Sigmoid colon (tissue), 7 donors: ENCODE data around the gene HDGFL2. TPM values are rescaled to one million over a fixed set of nuclear protein-coding genes. Genes with fewer than 3 reads are reported as not detected.
A peak's percentile ranks its signal among the peaks of the same experiment; 100 is the strongest.

Source experiments
- DNase-seq: peaks from one replicate; pipeline ENCODE4 v3.0.0-alpha.2; 2019
- H3K27ac ChIP-seq, 4 donors: fragments of 200-600 bp; sonication (generic); one replicate each; pipeline ENCODE4 v1.5.1; 2016 to 2019; ENCODE audit warnings: mild to moderate bottlenecking in 1 of 4
- H3K27me3 ChIP-seq, 3 donors: fragments of 200-600 bp; sonication (generic); one replicate each; pipeline ENCODE4 v1.5.1; 2019; ENCODE audit warnings: mild to moderate bottlenecking in 1 of 3
- H3K36me3 ChIP-seq, 4 donors: fragments of 200-600 bp; sonication (generic); one replicate each; pipeline ENCODE4 v1.5.1; 2016 to 2019
- H3K4me1 ChIP-seq, 4 donors: fragments of 200-600 bp; sonication (generic); one replicate each; pipeline ENCODE4 v1.5.1; 2017 to 2019
- H3K4me3 ChIP-seq, 4 donors: fragments of 200-600 bp; sonication (generic); one replicate each; pipeline ENCODE4 v1.5.1; 2017 to 2019; ENCODE audit warnings: mild to moderate bottlenecking in 2 of 4, moderate library complexity in 1 of 4
- H3K9me3 ChIP-seq, 4 donors: fragments of 200-600 bp in 3 of 4; sonication (generic) in 3 of 4; one replicate each; pipeline versions ENCODE4 v1.5.1 to v1.6.1; 2013 to 2019
- EP300 ChIP-seq, 4 donors: sonication (generic); formaldehyde crosslinking; IDR thresholded peaks; one replicate each; pipeline ENCODE4 v1.6.1; 2017; ENCODE audit warnings: antibody characterized with exemption in 4 of 4
- POLR2A ChIP-seq, 2 donors: fragments of 450-650 bp; IDR thresholded peaks; one replicate each; pipeline ENCODE4 v1.6.1; 2016; ENCODE audit warnings: antibody characterized with exemption in 2 of 2, mild to moderate bottlenecking in 2 of 2, moderate library complexity in 2 of 2
- POLR2AphosphoS5 ChIP-seq, 4 donors: sonication (generic); formaldehyde crosslinking; IDR thresholded peaks; one replicate each; pipeline ENCODE4 v1.6.1; 2017; ENCODE audit warnings: antibody characterized with exemption in 4 of 4
- WGBS, 2 donors: extraction: QIAGEN DNeasy Blood & Tissue Kit; methylation state at CpG; one replicate each; pipeline ENCODE4 v1.1.7; 2013; 5-methylcytosine and 5-hydroxymethylcytosine counted together
- intact Hi-C: fragments of 100-400 bp; cut with DNase I; formaldehyde crosslinking; loops from one replicate; pipeline ENCODE4 v1.15.1; 2023
- polyA plus RNA-seq, 3 donors: library from polyadenylated mRNA; stranded (reverse); fragments of 200-250 nt; gene quantifications; one replicate each; pipeline ENCODE4 v1.2.3, GENCODE V29; 2013
- total RNA-seq, 4 donors: library from RNA; depleted of rRNA; stranded (reverse); fragments of >200 nt; gene quantifications; one replicate each; pipeline ENCODE4 v1.1.0, GENCODE V29; 2016
- TF ChIP-seq, protein P1 (sequence below), 4 experiments: fragments of 450-650 bp in 3 of 4; fragments of 200-600 bp in 1 of 4; IDR thresholded peaks; one replicate each; pipeline ENCODE4 v1.5.1; 2016 to 2019; ENCODE audit warnings: antibody characterized with exemption in 4 of 4, mild to moderate bottlenecking in 3 of 4, moderate library complexity in 2 of 4
- donor health status: healthy with polysubstance abuse.
- donor health status: Bipolar disorder and iron deficiency.
- donor health status: healthy.

Gene HDGFL2
- total and polyA plus RNA-seq, 7 donors: 19.8 to 78.2 (median 39.2) TPM

- intact Hi-C loops: loop anchor here (5.0 to 10.0 kb wide), 3 partner anchors 59 to 532 kb away; partner anchors contain the start of genes EEF2, TNFAIP8L1 and UBXN6
- Histone ChIP-seq H3K9me3 (no peaks in the 10 kb centered on the region), H3K27me3 (no peaks in the 10 kb centered on the region), H3K36me3 (peaks cover 0 to 43% (median 19%) of the 10 kb centered on the region in 4 donors), H3K27ac (peak overlapping the region; percentile 91 to 98 (median 94)), H3K4me3 (peak overlapping the region; percentile 53 to 73 (median 60)), H3K4me1 (peaks cover 0 to 67% (median 42%) of the 10 kb centered on the region in 4 donors)
- TF ChIP-seq, protein P1, sequence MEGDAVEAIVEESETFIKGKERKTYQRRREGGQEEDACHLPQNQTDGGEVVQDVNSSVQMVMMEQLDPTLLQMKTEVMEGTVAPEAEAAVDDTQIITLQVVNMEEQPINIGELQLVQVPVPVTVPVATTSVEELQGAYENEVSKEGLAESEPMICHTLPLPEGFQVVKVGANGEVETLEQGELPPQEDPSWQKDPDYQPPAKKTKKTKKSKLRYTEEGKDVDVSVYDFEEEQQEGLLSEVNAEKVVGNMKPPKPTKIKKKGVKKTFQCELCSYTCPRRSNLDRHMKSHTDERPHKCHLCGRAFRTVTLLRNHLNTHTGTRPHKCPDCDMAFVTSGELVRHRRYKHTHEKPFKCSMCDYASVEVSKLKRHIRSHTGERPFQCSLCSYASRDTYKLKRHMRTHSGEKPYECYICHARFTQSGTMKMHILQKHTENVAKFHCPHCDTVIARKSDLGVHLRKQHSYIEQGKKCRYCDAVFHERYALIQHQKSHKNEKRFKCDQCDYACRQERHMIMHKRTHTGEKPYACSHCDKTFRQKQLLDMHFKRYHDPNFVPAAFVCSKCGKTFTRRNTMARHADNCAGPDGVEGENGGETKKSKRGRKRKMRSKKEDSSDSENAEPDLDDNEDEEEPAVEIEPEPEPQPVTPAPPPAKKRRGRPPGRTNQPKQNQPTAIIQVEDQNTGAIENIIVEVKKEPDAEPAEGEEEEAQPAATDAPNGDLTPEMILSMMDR (IDR thresholded peaks at IDR 0.05): no peak
- TF ChIP-seq POLR2AphosphoS5 (IDR thresholded peaks at IDR 0.05): no peak
- TF ChIP-seq EP300 (IDR thresholded peaks at IDR 0.05): no peak
- TF ChIP-seq POLR2A (IDR thresholded peaks at IDR 0.05): no peak
- DNase-seq: no peak
- 59 to 65% methylated on average over 14 of the region's 14 CpGs for WGBS, 2 donors
Observed at GRCh38 chr19:4516199-4516938, 44.3 kb downstream of the HDGFL2 start.

GRCh38 chr19:4516939-4517300 lies 44.8 kb downstream of the HDGFL2 start:
- peak overlapping the region; percentile 91 to 98 (median 94) for H3K27ac ChIP-seq
- intact Hi-C loops: loop anchor here (5.0 to 10.0 kb wide), 3 partner anchors 60 to 532 kb away; partner anchors contain the start of genes EEF2, TNFAIP8L1 and UBXN6
- H3K36me3 ChIP-seq: peaks cover 0 to 37% (median 18%) of the 10 kb centered on the region in 4 donors
- TF ChIP-seq EP300 (IDR thresholded peaks at IDR 0.05) (peak in 2 of 4 donors; percentile 8 to 32), POLR2AphosphoS5 (IDR thresholded peaks at IDR 0.05) (peak; percentile 26 to 71 (median 59)), POLR2A (IDR thresholded peaks at IDR 0.05) (no peak)
- peak overlapping the region; percentile 53 to 73 (median 60) for H3K4me3 ChIP-seq
- H3K9me3 ChIP-seq: no peaks in the 10 kb centered on the region
- no peaks in the 10 kb centered on the region for H3K27me3 ChIP-seq
- no peak for DNase-seq
- H3K4me1 ChIP-seq: peaks cover 0 to 67% (median 39%) of the 10 kb centered on the region in 4 donors
- WGBS, 2 donors: 58 to 67% methylated on average over 8 of the region's 8 CpGs

DNA sequence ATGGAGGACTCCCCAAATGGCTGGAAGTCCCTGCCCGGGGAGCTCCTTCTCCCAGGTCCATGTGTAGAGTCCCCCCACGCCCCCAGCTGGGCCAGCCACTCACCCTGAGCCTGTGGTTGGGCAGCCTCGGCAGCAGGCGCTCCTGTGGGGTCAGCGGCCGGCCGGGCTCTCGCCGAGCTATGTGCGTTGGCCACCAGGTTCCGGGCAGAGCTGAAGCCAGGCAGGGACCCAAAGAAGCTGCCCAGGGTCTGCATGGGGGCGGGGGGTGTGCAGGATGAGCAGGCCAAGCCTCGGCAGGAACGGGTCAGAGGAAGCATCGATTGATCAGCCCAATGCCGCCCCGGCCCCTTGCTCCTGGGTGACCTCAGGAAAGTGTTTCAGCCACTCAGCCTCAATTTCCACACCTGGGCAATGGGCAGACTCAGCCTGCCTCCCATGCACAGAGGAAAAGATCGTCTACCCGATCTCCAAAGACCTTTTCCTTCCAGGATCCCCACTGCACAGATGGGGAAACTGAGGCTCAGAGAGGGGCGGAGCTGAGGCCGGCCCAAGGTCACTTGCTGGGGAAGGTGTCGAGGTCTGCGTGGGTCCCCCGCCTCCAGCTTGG lies 45.5 kb downstream of the HDGFL2 start:
- no peak for DNase-seq
- H3K4me1 ChIP-seq: peaks cover 0 to 62% (median 38%) of the 10 kb centered on the region in 4 donors
- no peaks in the 10 kb centered on the region for H3K27me3 ChIP-seq
- 83 to 84% methylated on average over 24 of the region's 24 CpGs for WGBS, 2 donors
- peak overlapping the region; percentile 53 to 73 (median 60) for H3K4me3 ChIP-seq
- intact Hi-C loops: loop anchor here (5.0 to 10.0 kb wide), 3 partner anchors 60 to 533 kb away; partner anchors contain the start of genes EEF2, TNFAIP8L1 and UBXN6
- H3K27ac ChIP-seq: peak overlapping the region; percentile 91 to 98 (median 94)
- H3K9me3 ChIP-seq: no peaks in the 10 kb centered on the region
- H3K36me3 ChIP-seq: peaks cover 0 to 32% (median 16%) of the 10 kb centered on the region in 4 donors
- TF ChIP-seq POLR2AphosphoS5 (IDR thresholded peaks at IDR 0.05): no peak
- no peak for TF ChIP-seq POLR2A (IDR thresholded peaks at IDR 0.05)

GRCh38 chr19:4518345-4519171 lies 46.5 kb downstream of the HDGFL2 start, which contains the start of gene PLIN4:
Gene PLIN4 (minus strand): TSS chr19:4518486. CDS start chr19:4518272, 214 bp downstream.
- intact Hi-C loops: loop anchor here (5.0 to 10.0 kb wide), 3 partner anchors 61 to 534 kb away; partner anchors contain the start of genes EEF2, TNFAIP8L1 and UBXN6
- WGBS, 2 donors: 67 to 74% methylated on average over 34 of the region's 34 CpGs
- peak within 1 kb of the TSS; percentile 53 to 73 (median 60) for H3K4me3 ChIP-seq

More at GRCh38 chr19:4518345-4519171, 46.5 kb downstream of the HDGFL2 start, which contains the start of gene PLIN4:
- DNase-seq: peak; percentile 97
- no peaks in the 10 kb centered on the region for H3K9me3 ChIP-seq
- no peaks in the 10 kb centered on the region for H3K27me3 ChIP-seq
- peak within 1 kb of the TSS; percentile 91 to 98 (median 94) for H3K27ac ChIP-seq
- peak; percentile 97 to 99 (median 98) for TF ChIP-seq POLR2AphosphoS5 (IDR thresholded peaks at IDR 0.05)
- peak; percentile 91 to 97 for TF ChIP-seq POLR2A (IDR thresholded peaks at IDR 0.05)
- TF ChIP-seq, protein P1 (IDR thresholded peaks at IDR 0.05): no peak
- peak in 2 of 4 donors; percentile 48 to 81 for TF ChIP-seq EP300 (IDR thresholded peaks at IDR 0.05)
- peaks cover 0 to 26% (median 10%) of the 10 kb centered on the region in 4 donors for H3K36me3 ChIP-seq
- H3K4me1 ChIP-seq: peaks cover 0 to 56% (median 37%) of the 10 kb centered on the region in 4 donors
